B cell (primary cell): ENCODE data around the gene SYT13. TPM values are rescaled to one million over a fixed set of nuclear protein-coding genes. Genes with fewer than 3 reads are reported as not detected.

ENCODE experiments used
- ATAC-seq: fragments of 200-7000 bp; cut with Tn5 transposase; one replicate; pipeline ENCODE4 v1.10.0; 2021; ENCODE audit warnings: low read depth, mild to moderate bottlenecking, moderate number of reproducible peaks, moderate library complexity
- CTCF ChIA-PET: fragments of 350-600 bp; sonication (Branson Sonifier 250); formaldehyde crosslinking; loops from one replicate; lab custom pipeline; 2021; ENCODE audit warnings: antibody characterized with exemption, inconsistent platforms; lab: Charles Lee
- POLR2A ChIA-PET: fragments of 350-600 bp; sonication (Branson Sonifier 250); formaldehyde crosslinking; loops from one replicate; lab custom pipeline; 2021; ENCODE audit warnings: antibody characterized with exemption; lab: Charles Lee
- DNase-seq: peaks from one replicate; pipeline ENCODE4 v3.0.0; 2013
- H2AFZ ChIP-seq: 2 replicates; pipeline ENCODE4 v1.6.1; 2012; ENCODE audit warnings: mild to moderate bottlenecking, low read depth, low read length; ENCODE audit not compliant: insufficient read depth, poor library complexity, severe bottlenecking
- H3K27ac ChIP-seq, 2 donors: 1 replicate in 1 of 2; 2 replicates in 1 of 2; pipeline ENCODE4 v1.5.1; 2012 to 2013; ENCODE audit warnings: low read length in 2 of 2, mild to moderate bottlenecking in 2 of 2, moderate library complexity in 1 of 2
- H3K27me3 ChIP-seq, 4 experiments: fragments of 200-600 bp in 1 of 4; sonication (generic) in 1 of 4; replicated peaks in 1 of 4; 1 replicate in 2 of 4; 2 replicates in 2 of 4; pipeline versions ENCODE4 v1.6.1 to v1.7.0; 2013 to 2016; ENCODE audit warnings: low read length in 3 of 4, mild to moderate bottlenecking in 2 of 4, mixed read lengths in 1 of 4, moderate library complexity in 1 of 4; ENCODE audit not compliant: insufficient read depth in 4 of 4, control insufficient read depth in 3 of 4; ENCODE audit errors: control extremely low read depth in 1 of 4
- H3K36me3 ChIP-seq, 2 experiments: replicated peaks in 1 of 2; 1 replicate in 1 of 2; 2 replicates in 1 of 2; pipeline versions ENCODE4 v1.6.1 to v1.7.1; 2013; ENCODE audit warnings: low read length in 1 of 2; ENCODE audit not compliant: insufficient read depth in 2 of 2, control insufficient read depth in 1 of 2; ENCODE audit errors: control extremely low read depth in 1 of 2, extremely low read depth in 1 of 2
- H3K4me1 ChIP-seq, 2 donors: fragments of 200-600 bp in 1 of 2; sonication (generic) in 1 of 2; 1 replicate in 1 of 2; 2 replicates in 1 of 2; pipeline versions ENCODE4 v1.5.1 to v1.6.1; 2013 to 2017; ENCODE audit warnings: low read length in 2 of 2; ENCODE audit not compliant: control insufficient read depth in 2 of 2, insufficient read depth in 2 of 2
- H3K4me2 ChIP-seq: replicated peaks from 2 replicates; pipeline ENCODE3; 2012; ENCODE audit warnings: mild to moderate bottlenecking, low read depth, low read length; ENCODE audit not compliant: poor library complexity, severe bottlenecking
- H3K4me3 ChIP-seq, 5 experiments: fragments of 200-600 bp in 1 of 5; sonication (generic) in 1 of 5; 1 replicate in 3 of 5; 2 replicates in 2 of 5; pipeline versions ENCODE4 v1.5.1 to v1.7.0; 2011 to 2016; ENCODE audit warnings: low read length in 4 of 5, mild to moderate bottlenecking in 4 of 5, low read depth in 2 of 5, control low read depth in 1 of 5, moderate library complexity in 1 of 5; ENCODE audit not compliant: insufficient read depth in 1 of 5; ENCODE audit errors: control extremely low read depth in 1 of 5, extremely low read depth in 1 of 5
- H3K79me2 ChIP-seq: fragments of 200-600 bp; sonication (generic); one replicate; pipeline ENCODE4 v1.6.0; 2016; ENCODE audit warnings: low read length; ENCODE audit not compliant: control insufficient read depth, insufficient read depth
- H3K9ac ChIP-seq: fragments of 200-600 bp; sonication (generic); 2 replicates; pipeline ENCODE4 v1.6.1; 2017; ENCODE audit warnings: mild to moderate bottlenecking, low read length, moderate library complexity
- H3K9me3 ChIP-seq, 3 donors: one replicate each; pipeline versions ENCODE4 v1.6.1 to v1.7.1; 2013; ENCODE audit warnings: low read length in 2 of 3; ENCODE audit not compliant: control insufficient read depth in 2 of 3, insufficient read depth in 1 of 3; ENCODE audit errors: control extremely low read depth in 1 of 3
- H4K20me1 ChIP-seq: 2 replicates; pipeline ENCODE4 v1.6.0; 2012; ENCODE audit warnings: mild to moderate bottlenecking, low read length; ENCODE audit not compliant: insufficient read depth, control insufficient read depth, poor library complexity, severe bottlenecking
- H3K27ac Mint-ChIP-seq: one replicate; pipeline ENCODE4 v1.8.0; 2021; ENCODE audit warnings: mixed read lengths
- H3K27me3 Mint-ChIP-seq: one replicate; pipeline ENCODE4 v1.8.0; 2021; ENCODE audit warnings: mixed read lengths
- H3K4me1 Mint-ChIP-seq: one replicate; pipeline ENCODE4 v1.8.0; 2021; ENCODE audit warnings: mixed read lengths
- H3K4me3 Mint-ChIP-seq: one replicate; pipeline ENCODE4 v1.8.0; 2021; ENCODE audit warnings: mixed read lengths
- H3K9me3 Mint-ChIP-seq: one replicate; pipeline ENCODE4 v1.8.0; 2022; ENCODE audit warnings: mixed read lengths; ENCODE audit not compliant: insufficient read depth
- CTCF ChIP-seq: fragments of 200-600 bp; IDR thresholded peaks from one replicate; pipeline ENCODE4 v1.8.0; 2022; ENCODE audit warnings: antibody characterized with exemption, mild to moderate bottlenecking
- EZH2 ChIP-seq: IDR thresholded peaks from 2 replicates; pipeline ENCODE4 v1.6.1; 2012; ENCODE audit warnings: borderline replicate concordance, low read depth, mild to moderate bottlenecking, moderate library complexity, low read length; ENCODE audit not compliant: insufficient read depth, poor library complexity, severe bottlenecking
- WGBS: methylation state at CpG from one replicate; pipeline ENCODE4 v1.1.5; 2013; ENCODE audit warnings: missing lambda C conversion rate; ENCODE audit not compliant: insufficient coverage; 5-methylcytosine and 5-hydroxymethylcytosine counted together
- intact Hi-C: fragments of 100-400 bp; cut with micrococcal nuclease; formaldehyde crosslinking; loops from one replicate; pipeline ENCODE4 v1.10.0; 2022
- polyA plus RNA-seq: library from polyadenylated mRNA; depleted of rRNA; stranded (reverse); fragments of >200 nt; gene quantifications from 2 replicates; pipeline ENCODE4 v1.2.3, GENCODE V29; 2012
- total RNA-seq, 2 donors: library from RNA; stranded (reverse); fragments of 120-200 nt in 1 of 2; gene quantifications; 1 replicate in 1 of 2; 2 replicates in 1 of 2; pipeline versions ENCODE4 v1.2.3 to v1.2.4, GENCODE V29; 2013 to 2022

Gene SYT13
- total and polyA plus RNA-seq, 2 donors (not counting 1 experiment from before 2014, with no cell fraction given), result not detected

GRCh38 chr11:45275828-45276227 lies 10.3 kb downstream of the SYT13 start:
- intact Hi-C loops, result no loop called here

GRCh38 chr11:45274206-45274605 lies 11.9 kb downstream of the SYT13 start:
- intact Hi-C loops, result no loop called here
- ATAC-seq (no peak), DNase-seq (no peak)
- H3K27me3 ChIP-seq, result peaks cover 0 to 16% (median 7%) of the 10 kb centered on the region in 4 experiments
- H3K4me1 ChIP-seq, result no peaks in the 10 kb centered on the region
- no peaks in the 10 kb centered on the region for H3K36me3 ChIP-seq
- H3K4me2 ChIP-seq, result no peak overlapping the region
- no peak overlapping the region for H3K9ac ChIP-seq
- POLR2A ChIA-PET, result no interaction called here
- no peak overlapping the region for H2AFZ ChIP-seq
- H3K4me3 ChIP-seq, result no peak overlapping the region
- Mint-ChIP-seq H3K27ac (no peak overlapping the region), H3K9me3 (peaks cover 2% of the 10 kb centered on the region), H3K4me3 (no peak overlapping the region), H3K4me1 (no peaks in the 10 kb centered on the region), H3K27me3 (peaks cover 72% of the 10 kb centered on the region)
- no peak for TF ChIP-seq EZH2
- no peak for TF ChIP-seq CTCF
- 100% methylated on average over 1 of the region's 4 CpGs for WGBS
- no peaks in the 10 kb centered on the region for H3K79me2 ChIP-seq
- peaks cover 0 to under 1% (median 0%) of the 10 kb centered on the region in 3 donors for H3K9me3 ChIP-seq
- H3K27ac ChIP-seq, result no peak overlapping the region
- CTCF ChIA-PET, result no interaction called here
- no peaks in the 10 kb centered on the region for H4K20me1 ChIP-seq

More at GRCh38 chr11:45275828-45276227, 10.3 kb downstream of the SYT13 start:
- POLR2A ChIA-PET, result no interaction called here
- CTCF ChIA-PET, result no interaction called here
- Histone ChIP-seq H3K4me1 (no peaks in the 10 kb centered on the region), H3K4me3 (no peak overlapping the region), H4K20me1 (no peaks in the 10 kb centered on the region), H3K9me3 (peaks cover 2 to 3% (median 2%) of the 10 kb centered on the region in 3 donors), H3K4me2 (no peak overlapping the region), H3K36me3 (no peaks in the 10 kb centered on the region), H3K27me3 (peaks cover 0 to 15% (median 4%) of the 10 kb centered on the region in 4 experiments), H3K9ac (no peak overlapping the region), H2AFZ (no peak overlapping the region), H3K79me2 (no peaks in the 10 kb centered on the region), H3K27ac (no peak overlapping the region)
- no peak overlapping the region for H3K4me3 Mint-ChIP-seq
- no peak for ATAC-seq
- H3K27ac Mint-ChIP-seq, result no peak overlapping the region
- peaks cover 69% of the 10 kb centered on the region for H3K27me3 Mint-ChIP-seq
- H3K4me1 Mint-ChIP-seq, result no peaks in the 10 kb centered on the region
- WGBS, result 100% methylated on average over 1 of the region's 4 CpGs
- DNase-seq, result no peak
- TF ChIP-seq CTCF, result no peak
- no peak for TF ChIP-seq EZH2
- H3K9me3 Mint-ChIP-seq, result peaks cover 7% of the 10 kb centered on the region
